Peyer's patch (tissue), 4 donors: ENCODE data around the gene RELT.

Experiments
- CTCF ChIP-seq, 6 experiments: fragments of 450-650 bp in 4 of 6; fragments of 200-600 bp in 2 of 6; sonication (generic) in 1 of 6; IDR thresholded peaks; one replicate each; pipeline ENCODE4 v1.5.1; 2017 to 2019; ENCODE audit warnings: antibody characterized with exemption in 6 of 6, mild to moderate bottlenecking in 3 of 6, moderate library complexity in 1 of 6
- POLR2A ChIP-seq, 2 donors: fragments of 450-650 bp; IDR thresholded peaks; one replicate each; pipeline ENCODE4 v1.5.1; 2017; ENCODE audit warnings: antibody characterized with exemption in 2 of 2, mild to moderate bottlenecking in 2 of 2, moderate library complexity in 2 of 2

- TF ChIP-seq CTCF (IDR thresholded peaks at IDR 0.05), result no peak
- no peak for TF ChIP-seq POLR2A (IDR thresholded peaks at IDR 0.05)
These were observed 7.3 kb downstream of the RELT start for GRCh38 chr11:73383249-73384124.
